GM18498 (cell line): Measurements from ENCODE around the gene SRF.

Experiments
- ATAC-seq: cut with Tn5 transposase; IDR thresholded peaks from one replicate; pipeline ENCODE4 v1.9.1; 2021; ENCODE audit warnings: mild to moderate bottlenecking, moderate library complexity; ENCODE audit not compliant: unreplicated experiment

The SRF gene

DNA sequence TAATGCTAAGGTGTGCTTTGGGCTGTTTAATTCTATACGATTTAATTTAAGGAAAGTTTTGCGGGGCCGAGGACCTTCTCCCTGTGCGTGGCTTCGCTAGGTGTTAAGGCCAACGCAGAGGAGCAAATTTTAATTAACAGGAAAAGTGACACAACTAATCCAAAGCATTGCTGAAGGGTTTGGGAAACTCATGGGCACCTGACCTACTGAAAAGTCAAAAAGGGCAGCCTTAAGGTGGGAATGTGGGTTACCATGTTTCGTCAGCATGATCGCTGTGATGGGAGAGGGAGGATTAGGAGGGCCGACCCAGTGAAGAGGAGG lies 10.5 kb downstream of the SRF start:
- ATAC-seq: no peak

DNA sequence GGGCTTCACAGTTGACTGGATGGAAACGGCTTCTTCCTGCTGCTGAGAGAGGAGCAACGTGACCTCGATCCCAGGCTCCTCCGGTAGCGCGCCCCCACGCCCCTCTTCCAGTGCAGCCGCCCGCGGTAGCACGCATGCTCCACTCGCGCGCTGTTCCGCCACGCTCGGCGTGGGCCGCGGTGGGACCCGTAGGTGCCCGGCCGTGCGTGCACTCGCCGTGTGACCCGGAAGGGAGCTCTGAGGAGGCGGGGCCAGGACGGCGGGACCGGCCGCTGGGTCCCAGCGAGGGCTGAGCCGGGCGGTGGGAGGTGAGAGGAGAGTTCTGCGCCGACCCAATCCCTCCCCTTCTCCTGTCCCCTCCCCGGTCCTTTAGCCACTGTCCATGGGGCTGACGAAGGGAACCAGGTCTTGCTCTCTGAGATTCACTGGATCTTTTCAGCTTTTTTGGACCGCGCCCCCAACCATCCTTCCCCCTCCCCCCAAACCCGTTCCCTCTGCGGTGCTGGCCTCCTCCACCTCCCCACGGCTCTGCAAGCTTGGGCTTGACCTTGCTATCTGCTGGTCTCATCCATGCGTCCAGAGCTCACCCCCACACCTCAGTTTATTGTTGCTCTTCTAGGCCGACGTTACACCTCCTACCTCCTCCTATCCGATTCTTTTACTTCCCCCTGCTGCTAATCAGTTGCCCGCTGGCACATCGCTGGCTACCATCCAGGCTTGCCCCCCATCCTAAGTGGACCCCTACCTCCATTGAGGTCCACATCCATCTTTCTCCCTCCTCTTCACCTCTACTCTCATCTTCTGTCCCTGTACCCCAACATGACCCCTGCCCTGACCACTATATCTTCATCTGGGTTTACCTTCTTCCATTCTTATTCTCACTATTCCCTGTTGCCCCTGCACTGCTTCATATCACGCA lies 11.1 kb downstream of the SRF start, which contains the start of gene CUL9:
CUL9 (plus strand) TSS at position 255 of the 919 bp plus-strand sequence. CDS start 2,115 bp downstream, outside the sequence.
- ATAC-seq: peak; percentile 95

DNA sequence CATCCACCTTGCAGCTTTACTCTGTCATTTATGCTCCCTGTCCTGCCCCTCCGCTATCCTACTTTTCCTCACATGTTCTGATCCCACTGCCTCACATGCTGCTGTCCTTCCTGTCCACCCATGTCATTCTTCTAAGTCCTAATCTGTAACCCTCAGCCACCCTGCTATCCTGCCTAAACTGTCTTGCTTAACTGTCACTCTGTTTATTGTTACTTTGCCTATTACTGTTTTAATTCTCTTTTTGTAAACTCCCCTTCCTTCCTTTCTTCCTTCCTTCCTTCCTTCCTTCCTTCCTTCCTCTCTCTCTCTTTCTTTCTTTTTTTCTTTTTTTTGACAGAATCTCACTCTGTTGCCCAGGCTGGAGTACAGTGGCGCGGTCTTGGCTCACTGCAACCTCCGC lies 12.4 kb downstream of the SRF start:
- no peak for ATAC-seq

GRCh38 chr6:43184268-43184985 lies 13.4 kb downstream of the SRF start:
- ATAC-seq: no peak

DNA sequence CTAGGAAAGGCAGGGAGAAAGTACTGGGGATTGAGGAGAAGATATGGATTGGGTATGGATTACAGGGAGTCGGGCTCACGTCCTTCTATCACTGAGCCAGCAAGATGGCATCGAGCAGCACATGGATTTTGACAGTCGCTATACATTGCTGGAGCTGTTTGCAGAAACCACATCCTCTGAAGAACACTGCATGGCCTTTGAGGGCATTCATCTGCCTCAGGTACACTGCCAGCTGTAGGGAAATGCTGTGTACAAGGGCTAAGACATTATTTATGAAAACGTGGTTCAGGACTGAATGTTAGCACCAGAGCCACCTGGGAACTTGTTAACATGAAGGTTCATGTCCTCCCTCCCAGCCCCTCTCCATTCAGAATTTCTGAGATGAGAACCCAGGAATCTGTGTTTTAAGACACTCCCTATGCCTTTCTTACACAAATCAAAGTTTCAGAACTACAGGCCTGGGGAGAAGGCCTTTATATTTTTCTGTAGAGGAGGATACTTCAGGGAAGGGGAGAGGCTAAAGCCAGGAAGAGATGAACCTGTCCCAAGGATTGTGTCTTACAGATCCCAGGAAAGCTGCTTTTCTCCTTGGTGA lies 14.4 kb downstream of the SRF start:
- ATAC-seq: no peak

- ATAC-seq: no peak
Measured at GRCh38 chr6:43186019-43186418, 14.9 kb downstream of the SRF start.

GRCh38 chr6:43186706-43187105 lies 15.6 kb downstream of the SRF start:
- ATAC-seq: no peak

DNA sequence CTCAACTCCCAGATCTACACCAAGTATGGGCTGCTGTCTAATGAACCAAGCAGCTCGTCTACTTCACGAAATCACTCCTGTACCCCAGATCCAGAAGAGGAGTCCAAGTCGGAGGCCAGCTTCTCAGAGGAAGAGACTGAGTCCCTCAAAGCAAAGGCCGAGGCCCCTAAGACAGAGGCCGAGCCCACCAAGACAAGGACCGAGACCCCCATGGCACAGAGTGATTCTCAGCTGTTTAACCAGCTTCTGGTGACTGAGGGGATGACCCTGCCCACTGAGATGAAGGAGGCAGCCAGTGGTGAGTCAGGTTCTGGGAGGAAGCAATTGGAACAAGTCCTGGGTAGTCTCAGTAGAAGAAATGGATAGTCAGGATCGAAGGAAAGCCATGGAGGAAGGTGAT lies 16.8 kb downstream of the SRF start:
- ATAC-seq: no peak

DNA sequence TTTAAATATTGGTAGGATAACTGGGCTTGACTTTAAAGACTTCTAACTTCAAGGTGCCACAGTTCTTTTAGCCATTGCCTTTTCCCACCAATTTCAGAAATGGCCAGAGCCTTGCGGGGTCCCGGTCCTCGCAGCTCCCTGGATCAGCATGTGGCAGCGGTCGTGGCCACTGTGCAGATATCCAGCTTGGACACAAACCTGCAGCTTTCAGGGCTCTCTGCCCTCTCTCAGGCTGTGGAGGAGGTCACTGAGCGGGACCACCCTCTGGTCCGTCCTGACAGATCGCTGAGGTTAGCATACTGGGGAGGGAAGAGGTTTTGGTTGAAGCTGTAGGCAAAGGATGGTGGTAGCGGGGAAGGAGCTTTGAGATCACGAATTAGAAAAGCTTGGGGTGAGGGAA lies 17.4 kb downstream of the SRF start:
- ATAC-seq: no peak

DNA sequence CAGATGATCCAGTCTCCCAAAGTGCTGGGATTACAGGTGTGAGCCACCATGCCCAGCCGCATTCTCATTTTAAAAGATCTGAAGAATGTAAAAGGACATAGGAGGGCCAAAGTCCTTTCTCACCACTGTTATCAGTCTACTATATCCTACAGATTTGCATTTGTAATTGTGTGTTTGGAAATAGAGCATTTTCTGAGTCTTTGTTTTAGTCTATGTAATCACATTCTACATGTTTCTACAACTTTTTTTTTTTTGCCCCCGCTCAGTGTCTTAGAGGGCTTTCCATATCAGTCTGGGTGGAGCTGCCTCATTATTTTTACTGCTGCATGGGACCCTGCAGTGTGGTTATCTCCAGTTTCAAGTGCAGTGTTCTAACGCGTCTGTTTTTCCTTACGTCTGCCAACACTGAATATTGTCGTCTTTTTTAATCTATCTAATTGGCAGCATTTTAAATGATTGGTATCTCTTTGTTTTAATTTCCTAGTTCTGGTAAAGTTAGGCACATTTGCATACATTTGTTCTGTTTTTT lies 18.8 kb downstream of the SRF start:
- no peak for ATAC-seq

DNA sequence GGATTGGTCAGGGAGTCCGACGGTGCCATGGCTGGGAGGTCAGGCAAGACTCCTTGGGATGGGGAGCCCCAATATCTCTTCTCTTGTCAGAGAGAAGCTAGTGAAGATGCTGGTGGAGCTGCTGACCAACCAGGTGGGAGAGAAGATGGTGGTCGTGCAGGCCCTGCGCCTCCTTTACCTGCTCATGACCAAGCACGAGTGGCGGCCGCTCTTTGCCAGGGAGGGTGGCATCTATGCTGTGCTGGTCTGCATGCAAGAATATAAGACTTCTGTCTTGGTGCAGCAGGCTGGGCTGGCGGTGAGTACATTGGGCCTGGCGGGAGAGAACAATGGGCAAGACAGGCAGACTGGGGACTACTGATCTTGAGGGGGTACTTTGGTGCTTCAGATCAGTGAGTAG lies 21.8 kb downstream of the SRF start:
- ATAC-seq: no peak

DNA sequence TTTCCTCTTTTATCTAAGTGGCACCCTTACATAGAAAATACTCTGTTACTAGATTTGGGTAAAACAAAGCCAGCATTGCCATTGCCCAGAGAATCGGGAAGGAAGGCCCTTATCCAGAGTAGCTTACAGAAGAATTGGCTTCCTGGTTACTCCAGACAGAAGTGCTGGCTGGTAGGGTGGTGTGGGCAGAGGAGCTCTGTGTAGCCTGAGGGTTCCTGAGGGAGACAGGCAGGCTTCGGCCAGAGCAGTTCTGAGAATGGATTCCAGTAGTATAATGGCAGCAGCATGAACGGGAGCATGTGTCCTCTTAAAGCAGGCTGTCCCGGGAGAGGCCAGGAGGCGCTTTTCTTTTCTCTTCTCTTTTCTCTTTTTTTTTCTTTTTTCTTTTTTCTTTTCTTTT lies 22.9 kb downstream of the SRF start:
- ATAC-seq: no peak

GRCh38 chr6:43196337-43196736 lies 25.3 kb downstream of the SRF start:
- no peak for ATAC-seq

GRCh38 chr6:43199912-43200311 lies 28.8 kb downstream of the SRF start:
- ATAC-seq: no peak

- no peak for ATAC-seq
Measured at GRCh38 chr6:43200541-43200940, 29.5 kb downstream of the SRF start.

- no peak for ATAC-seq
Measured at GRCh38 chr6:43202451-43202850, 31.4 kb downstream of the SRF start.

DNA sequence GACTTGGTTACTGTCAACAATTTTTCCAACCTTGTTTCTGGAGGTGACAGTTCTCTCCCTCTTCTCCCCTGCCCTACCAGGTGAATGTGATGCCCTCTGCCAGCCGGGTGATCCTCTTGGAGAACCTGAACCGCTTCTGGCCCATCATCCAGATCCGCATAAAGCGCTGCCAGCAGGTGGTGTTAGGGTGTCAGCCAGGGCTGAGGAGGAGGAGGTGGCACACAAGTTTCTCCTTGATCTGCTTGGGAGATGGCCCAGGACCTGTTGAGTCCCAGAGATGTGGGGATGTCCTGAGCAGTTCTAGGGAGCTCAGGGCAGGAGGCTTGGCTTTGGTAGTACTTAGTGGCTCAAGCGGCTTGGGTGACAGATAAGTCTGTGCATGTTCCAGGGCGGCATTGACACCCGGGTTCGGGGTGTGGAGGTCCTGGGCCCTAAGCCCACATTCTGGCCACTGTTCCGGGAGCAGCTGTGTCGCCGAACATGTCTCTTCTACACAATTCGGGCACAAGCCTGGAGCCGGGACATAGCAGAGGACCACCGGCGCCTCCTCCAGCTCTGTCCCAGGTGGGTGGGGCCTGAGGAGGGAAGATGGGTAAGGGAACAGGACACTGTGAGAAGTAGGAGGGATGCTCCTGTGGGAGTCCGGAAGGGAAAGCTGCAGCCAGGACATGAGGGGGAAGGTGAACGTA lies 32.1 kb downstream of the SRF start:
- no peak for ATAC-seq

GRCh38 chr6:43203718-43204095 lies 32.6 kb downstream of the SRF start:
- no peak for ATAC-seq

- ATAC-seq: no peak
Measured at GRCh38 chr6:43204271-43205105, 33.4 kb downstream of the SRF start.

DNA sequence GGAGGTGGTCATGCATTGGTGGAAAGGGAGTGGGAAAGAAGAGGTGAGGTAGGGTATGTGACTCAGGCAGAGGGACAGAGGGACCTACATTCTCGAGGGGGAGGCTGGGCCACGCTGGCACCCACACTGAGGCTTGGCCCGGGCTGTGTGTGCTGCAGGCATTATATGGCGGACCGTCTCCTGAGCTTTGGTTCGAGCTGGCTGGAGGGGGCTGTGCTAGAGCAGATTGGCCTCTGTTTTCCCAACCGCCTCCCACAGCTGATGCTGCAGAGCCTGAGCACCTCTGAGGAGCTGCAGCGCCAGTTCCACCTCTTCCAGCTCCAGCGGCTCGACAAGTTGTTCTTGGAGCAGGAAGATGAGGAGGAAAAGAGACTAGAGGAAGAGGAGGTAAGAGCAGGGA lies 34.8 kb downstream of the SRF start:
- ATAC-seq: no peak
